HG02973 (cell line): ENCODE measurements around the gene GCNA.

Experiments
- ATAC-seq: cut with Tn5 transposase; IDR thresholded peaks from one replicate; pipeline ENCODE4 v1.9.1; 2021; ENCODE audit warnings: moderate library complexity; ENCODE audit not compliant: unreplicated experiment

GCNA gene, protein sequence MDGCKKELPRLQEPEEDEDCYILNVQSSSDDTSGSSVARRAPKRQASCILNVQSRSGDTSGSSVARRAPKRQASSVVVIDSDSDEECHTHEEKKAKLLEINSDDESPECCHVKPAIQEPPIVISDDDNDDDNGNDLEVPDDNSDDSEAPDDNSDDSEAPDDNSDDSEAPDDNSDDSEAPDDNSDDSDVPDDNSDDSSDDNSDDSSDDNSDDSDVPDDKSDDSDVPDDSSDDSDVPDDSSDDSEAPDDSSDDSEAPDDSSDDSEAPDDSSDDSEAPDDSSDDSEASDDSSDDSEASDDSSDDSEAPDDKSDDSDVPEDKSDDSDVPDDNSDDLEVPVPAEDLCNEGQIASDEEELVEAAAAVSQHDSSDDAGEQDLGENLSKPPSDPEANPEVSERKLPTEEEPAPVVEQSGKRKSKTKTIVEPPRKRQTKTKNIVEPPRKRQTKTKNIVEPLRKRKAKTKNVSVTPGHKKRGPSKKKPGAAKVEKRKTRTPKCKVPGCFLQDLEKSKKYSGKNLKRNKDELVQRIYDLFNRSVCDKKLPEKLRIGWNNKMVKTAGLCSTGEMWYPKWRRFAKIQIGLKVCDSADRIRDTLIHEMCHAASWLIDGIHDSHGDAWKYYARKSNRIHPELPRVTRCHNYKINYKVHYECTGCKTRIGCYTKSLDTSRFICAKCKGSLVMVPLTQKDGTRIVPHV

DNA sequence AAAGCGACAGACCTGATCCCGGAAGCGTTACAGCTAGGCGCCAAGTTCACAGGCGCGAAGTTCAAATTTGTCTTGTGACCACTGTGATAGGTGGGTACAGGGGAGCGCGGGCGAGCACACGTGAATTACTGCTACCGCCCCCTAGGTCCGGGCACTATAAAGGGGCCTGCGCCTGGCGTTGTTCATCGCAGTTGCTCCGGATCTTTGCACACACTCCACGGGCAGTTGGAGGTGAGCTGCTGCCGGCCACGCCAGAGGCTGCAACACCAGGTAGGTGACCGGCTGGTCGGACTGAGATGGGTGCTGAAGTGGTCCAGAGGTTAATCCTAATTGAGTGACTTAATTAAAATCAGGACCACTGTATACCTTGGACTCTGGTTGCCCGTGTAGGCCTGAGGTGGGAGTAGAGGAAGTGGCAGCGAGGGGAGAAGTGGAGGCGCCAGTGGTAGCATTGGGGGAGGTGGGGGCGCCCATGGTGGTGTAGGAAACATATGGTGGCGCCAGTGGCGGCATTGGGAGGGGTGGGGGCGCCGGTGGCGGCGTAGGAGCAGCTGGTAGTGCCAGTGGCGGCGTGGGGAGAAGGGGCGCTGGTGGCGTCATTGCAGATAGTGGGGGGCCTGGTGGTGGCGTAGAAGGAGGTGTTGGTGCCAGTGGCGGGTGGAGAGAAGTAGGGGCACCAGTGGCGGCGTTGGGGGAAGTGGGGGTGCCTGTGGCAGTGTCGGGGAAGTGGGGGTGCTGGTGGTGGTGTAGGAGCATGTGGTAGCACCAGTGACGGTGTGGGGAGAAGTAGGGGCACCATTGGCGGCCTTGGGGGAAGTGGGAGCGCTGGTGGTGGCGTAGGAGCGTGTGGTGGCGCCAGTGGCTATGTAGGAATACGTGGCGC lies at the start of gene GCNA:
Gene GCNA, plus strand, starts transcription at position 185 of the 883 bp plus-strand sequence. CDS start 2,385 bp downstream, outside the sequence.
- ATAC-seq, result no peak

DNA sequence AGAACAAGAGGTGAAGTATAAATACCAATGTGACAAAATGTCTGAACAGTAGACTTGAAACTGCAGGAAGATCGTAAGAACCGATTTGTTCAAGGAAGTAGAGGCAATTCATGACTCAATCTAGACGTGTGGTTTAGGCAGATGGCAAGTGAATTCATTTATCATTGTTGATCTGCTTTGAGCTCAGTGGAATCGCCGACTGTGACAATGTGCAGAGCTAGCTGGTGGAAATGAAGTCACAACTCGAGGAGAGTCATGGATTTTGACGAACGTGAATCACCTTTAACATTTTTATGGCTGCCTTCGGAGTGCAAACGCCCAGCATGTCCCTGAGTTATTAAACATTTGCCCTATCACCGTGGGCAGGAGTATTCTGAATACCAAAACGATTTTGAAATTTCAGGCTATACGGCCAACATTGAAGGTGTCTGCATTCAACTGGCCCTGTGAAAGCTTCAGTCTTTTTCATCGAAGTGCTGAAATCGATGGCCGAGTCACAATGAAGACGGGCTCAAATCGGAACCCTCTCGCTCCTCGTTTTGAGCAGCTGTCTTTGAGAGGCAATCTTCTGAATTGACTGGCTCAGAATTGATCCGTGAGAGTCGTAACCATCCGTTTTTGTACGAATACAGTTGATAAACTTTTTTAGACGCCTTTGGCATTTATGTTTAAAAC lies 46.0 kb upstream of the GCNA start:
- peak; percentile 33 for ATAC-seq

DNA sequence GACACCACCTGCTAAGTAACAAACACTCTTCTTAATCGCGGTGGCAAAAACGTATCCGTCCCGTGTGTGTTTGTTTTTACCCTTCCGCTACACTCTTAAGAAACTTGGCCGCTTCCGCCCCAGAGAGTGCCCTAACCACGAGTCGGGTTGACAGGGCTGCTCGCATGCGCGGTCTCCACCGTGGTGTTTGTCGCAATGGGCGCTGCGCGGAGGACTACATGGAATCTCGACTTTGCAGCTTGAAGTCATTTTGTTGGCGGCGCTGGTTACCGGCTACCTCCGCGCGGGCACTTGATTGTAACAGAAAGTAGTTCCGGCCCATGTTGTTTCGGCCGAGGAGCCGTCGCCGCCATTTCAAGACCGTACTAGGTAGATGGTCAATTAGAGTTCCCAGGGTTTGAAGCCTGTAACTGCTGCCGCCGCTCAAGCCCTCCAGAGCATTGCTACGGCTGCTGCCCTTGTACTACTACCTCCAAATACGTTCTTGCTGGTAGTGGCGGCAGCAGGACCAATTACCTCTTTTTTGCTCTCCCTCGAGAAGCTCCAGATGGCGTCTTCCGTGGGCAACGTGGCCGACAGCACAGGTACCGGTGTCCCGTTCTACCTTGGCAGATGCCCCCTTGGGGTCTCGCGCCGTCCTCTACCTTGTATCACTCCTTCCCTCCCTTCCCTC lies 45.3 kb upstream of the GCNA start, which contains the start of gene OGT:
Gene OGT, plus strand, starts transcription at position 352 of the 673 bp plus-strand sequence. Its CDS starts 196 bp downstream, at position 548.
- ATAC-seq, result peak; percentile 74

DNA sequence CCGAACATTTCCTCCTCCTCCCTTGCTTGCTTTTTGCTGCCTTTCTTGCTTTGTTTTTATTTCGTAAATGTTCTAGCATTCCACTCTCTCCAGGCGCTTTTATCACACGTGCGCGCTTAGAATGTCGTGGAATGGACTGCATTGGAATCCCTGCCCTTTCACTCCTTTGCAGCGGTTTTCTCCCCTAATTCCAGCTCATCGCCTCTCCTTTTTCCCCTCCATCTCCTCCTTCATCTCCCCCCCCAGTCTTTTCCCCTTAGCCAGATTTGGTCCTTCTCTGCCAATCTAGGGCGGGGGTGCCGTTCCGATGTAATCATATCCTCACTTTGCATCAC lies 44.8 kb upstream of the GCNA start:
- ATAC-seq, result no peak

DNA sequence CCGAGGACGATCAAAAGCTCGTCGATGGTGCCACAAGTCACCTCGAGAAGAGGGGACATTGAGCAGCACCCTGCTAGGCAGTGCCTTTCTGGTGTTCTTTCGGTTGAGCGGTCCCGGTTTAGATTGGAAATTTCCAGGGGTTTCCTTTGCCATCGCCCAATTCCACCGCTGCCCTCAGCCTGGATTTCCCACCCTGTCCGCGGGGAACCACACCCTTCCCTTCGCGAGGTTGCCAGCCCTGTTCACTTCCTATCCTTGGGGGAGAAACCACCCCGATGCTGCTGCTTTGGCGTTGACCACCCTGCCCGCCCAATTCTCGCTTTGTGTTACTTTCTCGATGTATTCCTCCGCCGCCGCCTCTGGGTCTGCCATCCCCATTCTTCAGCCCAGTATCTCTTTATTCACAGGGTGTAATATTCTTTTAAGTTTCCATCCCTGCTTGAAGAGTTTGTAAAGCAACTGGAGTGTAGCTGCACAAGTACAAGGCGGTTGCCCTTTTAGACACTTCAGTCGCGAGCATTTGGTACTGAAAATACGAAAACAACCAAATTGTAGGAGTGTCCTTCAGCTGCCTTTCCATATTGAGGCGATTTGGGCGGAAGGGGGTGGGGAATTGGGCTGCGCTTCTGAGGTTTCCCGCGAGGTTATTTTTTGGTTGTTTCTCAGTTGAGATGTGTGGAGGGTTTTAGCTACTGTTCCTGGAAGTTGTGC lies 44.2 kb upstream of the GCNA start:
- ATAC-seq, result no peak

DNA sequence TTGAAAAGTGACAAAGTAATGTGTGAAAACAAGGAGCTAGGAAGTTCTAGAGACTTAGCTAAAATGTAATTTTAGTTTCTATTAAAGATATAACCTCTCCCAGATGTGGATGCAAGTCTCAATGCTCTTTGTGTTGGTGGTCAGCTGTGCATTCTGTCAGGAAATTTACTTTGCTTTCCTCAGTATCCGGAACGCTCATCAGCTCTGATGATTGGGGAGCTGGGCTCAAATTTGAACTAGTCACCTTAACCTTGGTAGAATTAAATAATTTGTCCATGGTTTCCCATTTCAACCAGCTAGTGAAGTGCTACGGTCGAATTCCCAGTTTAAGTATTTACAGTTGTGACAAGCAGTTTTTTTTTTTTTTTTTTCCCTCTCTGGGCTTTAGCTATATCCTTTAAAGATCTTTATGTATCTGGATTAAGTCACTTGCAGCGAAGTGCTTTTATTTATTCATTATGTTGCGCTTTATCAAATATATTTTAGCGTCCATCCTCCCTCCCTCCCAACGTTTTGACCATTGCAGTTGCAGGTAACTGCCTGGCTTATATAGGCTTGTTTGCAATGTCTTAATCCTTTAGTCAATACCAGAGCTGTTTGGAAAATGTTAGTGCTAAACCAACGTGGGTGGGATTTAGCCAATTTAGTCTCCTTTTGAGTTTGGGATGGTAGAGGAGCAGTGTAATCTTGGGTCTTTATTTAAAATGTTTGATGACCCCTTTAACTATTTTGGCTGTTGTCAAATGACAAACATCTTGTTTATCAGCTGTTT lies 43.3 kb upstream of the GCNA start:
- no peak for ATAC-seq

DNA sequence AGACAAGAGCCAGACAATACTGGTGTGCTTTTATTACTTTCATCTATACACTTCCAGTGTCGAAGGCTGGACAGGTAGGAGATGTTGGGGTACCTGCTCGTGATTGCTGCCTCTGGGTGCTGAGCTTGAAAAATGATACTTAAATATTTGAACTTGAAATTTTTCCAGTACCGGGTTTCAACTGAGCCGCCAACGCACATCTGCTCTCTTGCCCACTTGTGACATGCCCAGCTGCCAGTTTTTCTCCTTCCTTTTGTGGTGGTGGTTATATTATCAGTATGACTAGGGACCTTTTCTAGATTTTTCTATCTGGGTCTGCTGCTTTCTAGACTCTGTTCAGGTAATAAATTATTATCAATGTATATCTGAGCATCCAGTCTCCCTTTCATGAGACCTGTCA lies 42.0 kb upstream of the GCNA start:
- ATAC-seq, result no peak

DNA sequence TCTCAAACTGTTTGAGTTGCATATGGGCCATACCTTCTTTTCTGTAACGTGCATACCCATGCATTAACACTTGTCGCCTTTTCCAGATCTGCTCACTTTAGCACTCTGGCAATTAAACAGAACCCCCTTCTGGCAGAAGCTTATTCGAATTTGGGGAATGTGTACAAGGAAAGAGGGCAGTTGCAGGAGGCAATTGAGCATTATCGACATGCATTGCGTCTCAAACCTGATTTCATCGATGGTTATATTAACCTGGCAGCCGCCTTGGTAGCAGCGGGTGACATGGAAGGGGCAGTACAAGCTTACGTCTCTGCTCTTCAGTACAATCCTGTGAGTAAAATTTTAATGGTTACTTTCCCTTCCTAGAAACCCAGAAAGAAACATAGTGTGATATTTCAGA lies 40.5 kb upstream of the GCNA start:
- ATAC-seq, result no peak

DNA sequence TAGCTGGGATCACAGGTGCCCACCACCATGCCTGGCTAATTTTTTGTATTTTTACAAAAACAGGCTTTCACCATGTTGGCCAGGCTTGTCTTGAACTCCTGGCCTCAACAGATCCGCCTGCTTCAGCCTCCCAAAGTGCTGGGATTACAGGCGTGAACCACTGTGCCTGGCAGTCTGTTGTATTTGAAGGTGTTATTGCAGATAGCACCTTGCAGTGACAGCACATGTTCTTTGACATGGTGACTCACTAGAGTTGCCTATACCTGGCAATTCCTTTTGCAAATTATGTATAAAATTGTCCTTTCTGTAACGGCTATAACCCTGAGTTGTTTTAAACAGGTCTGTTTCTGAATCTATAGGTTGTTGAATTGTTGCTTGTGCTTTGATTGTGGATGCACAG lies 37.4 kb upstream of the GCNA start:
- ATAC-seq, result peak; percentile 25

DNA sequence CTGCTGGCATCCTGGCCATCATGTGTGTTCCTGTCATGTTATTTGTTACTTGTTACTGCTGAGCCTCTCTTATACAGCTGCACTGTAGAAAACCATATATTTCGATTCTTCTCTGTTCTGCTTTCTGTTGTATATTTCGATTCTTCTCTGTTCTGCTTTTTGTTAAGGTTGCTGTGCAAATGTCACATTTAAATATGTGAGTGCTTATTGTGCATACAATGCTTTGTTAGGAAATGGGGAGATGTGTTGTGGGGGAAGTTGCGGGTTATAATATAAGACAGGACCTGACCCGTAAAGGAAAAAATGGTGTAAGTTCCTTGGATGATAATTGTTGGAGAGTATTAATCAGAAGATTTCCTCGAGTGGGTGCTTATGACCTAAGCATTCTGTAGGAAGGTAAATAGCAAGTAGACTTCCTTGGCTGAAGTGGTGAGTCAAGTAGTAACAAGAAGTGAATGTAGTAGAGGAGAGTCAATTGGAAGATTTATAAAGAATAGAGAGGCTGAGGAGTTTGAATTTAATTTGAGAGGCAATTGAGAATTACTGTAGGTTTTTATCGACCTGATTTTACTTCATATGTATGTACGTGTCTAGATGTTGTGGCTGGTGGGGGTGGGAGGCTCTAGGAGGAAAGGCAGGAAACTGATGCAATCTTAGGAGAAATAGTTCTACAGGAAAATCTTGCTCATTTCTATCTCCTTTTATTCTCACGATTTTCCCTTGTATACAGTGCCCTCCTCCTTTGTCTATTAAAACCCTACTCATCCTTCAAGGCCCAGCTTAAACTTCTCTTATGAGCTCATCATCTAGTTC lies 36.8 kb upstream of the GCNA start:
- peak; percentile 89 for ATAC-seq

DNA sequence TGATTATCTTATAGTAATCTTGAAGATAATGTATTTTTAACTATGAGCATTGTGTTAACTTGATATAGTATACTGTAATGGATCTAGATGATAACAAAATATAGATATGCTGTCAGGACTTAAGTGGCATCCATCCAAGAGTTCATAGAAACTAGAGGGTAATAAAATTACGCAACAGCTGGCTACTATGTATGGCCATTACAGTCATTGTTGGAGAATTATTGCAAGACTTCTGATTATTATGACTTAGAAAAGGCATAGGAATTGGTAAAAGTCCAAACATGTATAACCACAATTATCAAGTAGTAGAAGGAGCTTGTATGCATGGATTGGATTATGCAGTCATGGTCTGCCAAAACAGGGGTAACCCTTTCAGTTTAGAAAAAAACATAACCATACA lies 35.8 kb upstream of the GCNA start:
- no peak for ATAC-seq

DNA sequence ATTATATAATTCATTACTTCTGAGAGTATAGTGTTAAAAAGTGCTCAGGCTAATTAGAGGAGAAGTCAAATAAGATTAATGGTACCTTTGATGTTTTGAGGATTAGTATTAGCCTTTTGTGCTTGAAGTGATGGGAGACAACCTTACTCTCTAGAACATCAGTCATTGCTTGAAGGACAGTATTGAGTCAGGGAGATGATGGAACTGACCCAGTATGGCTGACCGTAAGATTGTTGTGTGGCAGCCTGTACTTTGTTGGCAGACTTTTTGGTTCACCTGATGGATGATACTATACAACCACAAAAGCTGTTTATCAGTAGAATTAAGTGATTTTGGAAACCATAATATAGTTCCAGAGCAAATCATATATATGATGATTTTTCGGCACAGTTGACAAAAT lies 35.4 kb upstream of the GCNA start:
- no peak for ATAC-seq

DNA sequence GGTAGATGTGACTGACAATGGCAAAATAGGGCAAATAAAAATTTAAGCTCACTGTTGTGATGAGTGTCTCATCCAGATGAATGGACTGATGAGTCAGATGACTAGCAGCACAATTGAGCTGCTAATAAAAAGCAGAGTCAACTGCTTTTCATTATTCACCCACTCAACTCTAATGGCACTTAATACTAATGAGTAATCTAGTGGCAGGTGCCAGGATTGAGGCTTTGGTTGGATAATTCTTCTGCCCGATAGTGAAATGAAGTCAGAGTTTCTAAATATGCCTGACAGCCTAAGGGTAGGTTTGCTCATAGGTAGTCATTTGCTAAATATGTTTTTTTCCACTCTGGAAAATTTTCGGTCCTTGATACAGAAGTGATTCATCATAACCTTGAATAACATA lies 34.9 kb upstream of the GCNA start:
- no peak for ATAC-seq

DNA sequence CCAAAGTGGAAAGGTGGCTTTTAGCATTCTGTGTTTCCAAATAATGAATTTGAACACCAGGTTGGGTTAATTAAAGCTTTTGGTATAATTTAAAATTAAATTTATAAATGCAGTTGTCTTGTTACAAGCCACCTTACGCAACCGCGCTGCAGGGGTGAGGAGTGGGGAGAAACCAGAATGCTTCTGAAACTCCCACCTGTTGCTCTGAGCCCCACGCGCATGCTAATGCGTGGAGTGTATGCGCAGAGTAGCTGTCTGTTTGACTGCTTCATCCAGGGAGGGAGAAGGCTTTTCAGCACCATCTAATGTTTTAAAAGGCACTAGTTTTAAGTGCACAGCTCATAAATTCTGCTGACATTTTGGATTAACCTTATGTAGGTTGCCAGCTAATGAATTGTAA lies 32.9 kb upstream of the GCNA start:
- ATAC-seq, result no peak

DNA sequence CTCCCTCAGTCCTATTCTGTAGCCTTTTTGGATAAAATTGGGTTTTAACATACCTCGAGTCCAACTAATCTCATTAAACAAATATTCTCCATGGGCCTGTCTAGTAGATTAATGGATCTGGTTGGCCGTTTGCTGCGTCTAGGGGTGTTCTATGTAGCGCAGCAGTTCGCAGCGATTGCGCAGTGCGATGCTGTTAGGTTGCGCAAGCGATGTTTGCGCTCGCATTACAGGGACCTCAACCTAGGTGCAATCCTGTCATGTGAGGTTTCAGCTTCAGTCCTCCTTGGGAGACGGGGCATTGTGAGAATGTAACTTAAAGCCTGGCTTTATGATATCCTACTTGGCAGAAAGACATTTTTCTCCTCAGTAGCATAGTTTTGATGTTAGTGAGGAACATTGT lies 31.4 kb upstream of the GCNA start:
- no peak for ATAC-seq

DNA sequence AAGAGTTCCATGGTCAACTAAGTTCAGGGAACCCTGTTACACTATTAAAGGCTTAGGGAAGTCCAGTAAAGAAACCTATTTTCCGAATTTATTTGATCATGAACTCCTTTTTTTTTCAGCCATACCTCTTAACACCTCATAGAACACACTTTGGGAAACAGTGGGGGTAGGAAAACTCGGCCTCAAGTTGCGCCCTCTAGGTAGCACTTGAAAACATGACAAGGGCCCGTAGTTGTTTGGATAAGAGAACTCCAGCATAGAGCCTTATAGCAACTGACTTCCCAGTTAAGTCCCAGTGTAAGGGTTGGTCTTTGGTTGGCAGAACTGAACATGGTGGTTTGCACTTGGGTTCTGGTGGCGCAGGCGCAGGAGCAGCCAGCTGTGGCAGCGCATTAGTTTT lies 30.9 kb upstream of the GCNA start:
- ATAC-seq, result no peak

DNA sequence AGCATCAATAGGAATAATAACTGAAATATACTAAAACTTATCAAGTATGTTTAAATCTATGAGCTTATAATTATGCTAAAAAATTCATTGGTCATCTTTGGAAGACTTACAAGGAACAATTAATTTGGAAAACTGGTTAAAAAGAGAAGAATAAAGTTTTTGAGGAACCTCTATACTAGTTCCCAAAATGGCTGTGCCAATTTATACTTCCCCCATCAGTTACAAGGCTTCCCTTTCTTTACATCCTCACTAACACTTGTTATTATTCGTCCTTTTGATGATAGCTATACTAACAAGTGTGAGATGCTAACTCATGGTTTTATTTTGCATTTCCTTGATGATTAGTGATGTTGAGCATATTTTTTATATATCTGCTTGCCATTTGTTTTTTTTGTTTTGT lies 28.3 kb upstream of the GCNA start:
- ATAC-seq, result no peak

DNA sequence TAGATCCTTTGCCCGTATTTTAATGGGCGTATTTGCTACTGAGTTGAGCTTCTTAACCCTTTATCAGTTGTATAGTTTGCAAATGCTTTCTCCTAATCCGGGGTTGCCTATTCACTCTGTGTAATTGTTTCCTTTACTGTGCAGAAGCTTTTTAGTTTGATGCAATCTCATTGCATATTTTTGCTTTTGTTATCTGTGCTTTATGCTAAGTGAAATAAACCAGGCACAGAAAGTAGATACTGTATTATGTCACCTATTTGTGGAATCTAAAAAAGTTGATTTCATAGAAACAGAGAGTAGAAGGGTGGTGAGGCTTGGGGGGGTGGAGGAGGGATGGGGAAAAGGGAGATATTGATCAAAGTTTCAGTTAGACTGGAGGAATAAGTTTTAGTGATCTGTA lies 27.7 kb upstream of the GCNA start:
- ATAC-seq, result no peak
